HG02884 (cell line): Measurements from ENCODE around the gene SH3BP4.

Experiments used
- ATAC-seq: cut with Tn5 transposase; IDR thresholded peaks from one replicate; pipeline ENCODE4 v1.9.1; 2021; ENCODE audit warnings: mild to moderate bottlenecking, moderate library complexity; ENCODE audit not compliant: unreplicated experiment

The SH3BP4 gene

DNA sequence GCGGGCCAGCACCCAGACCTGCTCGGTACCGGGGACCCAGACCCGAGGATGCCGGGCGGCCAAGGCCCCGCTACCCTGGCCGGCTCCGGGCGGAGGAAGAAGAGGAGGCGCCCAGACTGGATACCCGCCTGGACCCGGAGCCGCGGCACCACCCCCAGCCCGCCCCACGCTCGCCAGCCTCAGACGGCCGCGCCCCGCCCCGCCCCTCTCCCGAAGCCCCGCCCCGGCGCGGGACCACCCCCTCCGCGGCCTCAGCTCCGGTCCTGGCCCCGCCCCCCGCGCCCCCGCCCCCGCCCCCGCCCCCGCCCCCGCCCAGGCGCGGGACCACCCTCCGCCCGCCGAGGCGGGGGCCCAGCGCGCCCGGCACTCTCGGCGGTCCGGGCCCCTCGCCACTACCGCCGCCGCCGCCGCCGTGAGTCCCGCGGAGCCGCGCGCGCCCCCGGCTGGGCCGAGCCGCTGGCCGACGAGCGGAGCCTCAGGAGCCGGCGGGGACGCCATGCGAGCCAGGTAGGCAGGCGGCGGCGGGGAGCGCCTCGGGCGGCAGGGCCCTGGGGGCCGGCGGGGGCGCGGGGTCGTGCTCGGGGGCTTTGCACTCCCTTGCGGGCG is at the start of gene SH3BP4:
Gene SH3BP4, plus strand, starts transcription at position 354 of the 606 bp plus-strand sequence. CDS start 82,986 bp downstream, outside the sequence.
- no peak for ATAC-seq

DNA sequence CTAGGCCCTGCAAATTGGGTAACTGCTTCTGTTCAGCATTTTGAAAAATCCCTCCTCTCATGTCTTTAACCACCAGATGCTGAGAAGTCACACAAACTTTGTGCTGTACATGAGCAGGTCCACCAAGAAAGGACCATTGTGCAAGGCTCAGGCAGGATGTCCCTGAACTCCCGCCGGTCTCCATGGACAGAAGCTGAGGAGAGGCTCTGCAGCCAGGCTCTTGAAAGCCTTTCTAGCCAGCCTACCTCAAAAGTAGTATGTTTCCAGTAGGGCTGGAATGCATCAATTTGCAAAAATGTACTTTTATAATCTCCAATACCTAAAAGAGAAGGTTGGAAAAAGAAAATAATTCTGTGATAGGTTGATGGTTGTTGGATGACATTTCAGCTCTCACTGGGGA is 47.0 kb upstream of the SH3BP4 start:
- ATAC-seq = no peak

DNA sequence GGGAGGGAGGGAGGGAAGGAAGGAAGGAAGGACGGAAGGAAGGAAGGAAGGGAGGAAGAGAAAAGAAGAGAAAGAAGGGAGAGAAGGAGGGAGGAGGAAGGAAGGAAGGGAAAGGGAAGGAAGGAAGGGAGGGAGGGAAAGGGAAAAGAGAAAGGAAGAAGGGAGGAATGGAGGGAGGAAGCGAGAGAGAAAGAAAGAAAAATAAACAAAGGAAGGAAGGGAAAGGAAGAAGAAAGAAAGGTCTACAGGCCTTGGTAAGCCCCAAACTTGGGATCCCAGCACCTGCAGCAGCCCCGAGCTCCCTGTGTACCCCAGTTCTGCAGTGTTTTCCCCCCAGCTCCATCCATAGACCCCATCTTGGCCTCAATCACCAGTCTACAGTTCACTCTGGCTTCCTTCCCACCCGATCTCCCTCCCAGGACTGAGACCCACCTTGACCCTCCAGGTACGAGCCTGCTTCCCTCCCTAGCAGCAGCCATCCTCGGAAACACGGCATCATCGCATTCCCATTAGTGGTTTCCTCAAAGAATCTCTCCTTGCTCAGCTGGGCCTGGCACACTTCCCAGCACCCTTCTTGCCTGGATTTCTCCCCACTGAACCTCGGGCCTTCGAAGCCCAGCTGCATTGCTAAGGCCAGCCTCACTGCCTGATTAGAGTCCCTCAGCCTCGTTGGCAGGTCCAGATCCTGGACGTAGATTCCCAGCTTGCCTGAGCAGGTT is 46.1 kb upstream of the SH3BP4 start:
- ATAC-seq = no peak

DNA sequence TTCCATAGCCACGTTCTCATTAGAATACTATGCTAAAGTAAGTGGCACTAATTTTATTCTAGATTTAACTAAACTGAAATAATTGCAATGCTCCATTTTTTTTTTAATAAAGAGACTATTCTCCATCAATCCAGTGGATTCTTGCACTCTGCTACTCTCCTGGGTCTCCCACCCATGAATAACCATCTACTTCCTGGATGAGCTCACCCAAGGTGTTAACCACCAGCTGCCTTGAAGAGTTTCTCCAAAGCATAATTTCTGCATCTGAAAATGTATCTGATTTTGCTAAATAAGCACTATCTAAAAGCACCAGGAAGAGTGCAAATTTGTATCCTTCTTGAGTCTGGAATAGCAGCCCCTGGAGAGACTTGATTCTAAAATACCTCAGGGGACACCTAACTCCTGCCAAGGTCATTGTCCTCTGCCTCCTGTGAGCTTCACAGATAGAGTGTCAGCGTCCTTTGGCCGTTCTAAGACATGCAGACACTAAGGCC is 41.6 kb upstream of the SH3BP4 start:
- ATAC-seq = no peak

DNA sequence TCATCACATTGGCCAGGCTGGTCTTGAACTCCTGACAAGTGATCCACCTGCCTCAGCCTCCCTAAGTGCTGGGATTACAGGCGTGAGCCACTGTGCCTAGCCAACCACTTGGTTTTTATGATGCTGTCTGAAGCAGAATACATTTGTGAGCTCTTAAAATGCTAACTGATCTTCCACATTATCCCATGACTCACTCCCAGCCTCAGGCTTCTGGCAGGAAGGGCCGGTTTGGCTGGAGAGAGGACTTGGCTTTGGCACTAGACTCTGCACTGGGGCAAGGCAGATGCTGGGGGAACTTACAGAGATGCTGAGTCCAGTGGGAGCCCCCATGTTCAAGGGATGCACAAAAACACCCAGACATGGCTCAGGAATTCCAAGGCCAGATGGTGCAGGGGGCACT is 40.5 kb upstream of the SH3BP4 start:
- no peak for ATAC-seq

DNA sequence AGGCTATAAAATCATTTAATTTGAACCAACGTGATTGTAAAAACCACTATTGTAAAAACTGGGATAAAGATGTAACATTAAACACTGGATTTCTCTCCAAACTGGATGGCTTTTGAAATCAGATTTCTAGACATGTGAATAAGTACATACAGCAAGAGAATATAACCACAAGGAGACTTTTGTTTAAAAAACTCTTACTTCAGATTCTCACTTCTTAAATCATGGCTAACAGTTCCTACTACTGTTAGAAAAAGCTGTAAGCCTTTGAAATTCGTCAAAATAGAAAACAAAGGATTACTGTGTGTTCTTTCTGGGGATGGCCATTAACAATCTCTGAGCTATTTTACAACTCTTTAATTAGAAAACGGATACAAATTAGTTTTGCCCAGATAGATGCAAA is 39.4 kb upstream of the SH3BP4 start:
- no peak for ATAC-seq

DNA sequence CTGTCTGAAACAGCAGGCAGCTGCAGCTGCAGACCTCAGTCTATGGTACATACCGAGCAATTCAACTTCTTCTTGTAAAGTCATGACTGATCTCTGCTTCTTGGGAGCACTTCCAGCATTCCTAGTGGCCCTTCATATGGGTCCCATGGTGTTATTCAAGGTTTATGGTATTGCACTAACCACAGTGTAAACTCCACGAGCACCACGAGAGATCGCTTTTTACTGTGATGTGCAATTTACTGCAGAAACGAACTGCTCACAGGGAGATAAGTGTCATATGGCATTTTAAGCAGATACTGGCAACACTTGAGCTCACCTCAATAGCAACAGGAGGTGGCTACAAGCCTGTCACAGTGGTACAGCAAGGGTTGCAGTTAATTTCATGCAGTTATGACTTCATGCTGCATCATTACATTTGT is 38.6 kb upstream of the SH3BP4 start:
- no peak for ATAC-seq

DNA sequence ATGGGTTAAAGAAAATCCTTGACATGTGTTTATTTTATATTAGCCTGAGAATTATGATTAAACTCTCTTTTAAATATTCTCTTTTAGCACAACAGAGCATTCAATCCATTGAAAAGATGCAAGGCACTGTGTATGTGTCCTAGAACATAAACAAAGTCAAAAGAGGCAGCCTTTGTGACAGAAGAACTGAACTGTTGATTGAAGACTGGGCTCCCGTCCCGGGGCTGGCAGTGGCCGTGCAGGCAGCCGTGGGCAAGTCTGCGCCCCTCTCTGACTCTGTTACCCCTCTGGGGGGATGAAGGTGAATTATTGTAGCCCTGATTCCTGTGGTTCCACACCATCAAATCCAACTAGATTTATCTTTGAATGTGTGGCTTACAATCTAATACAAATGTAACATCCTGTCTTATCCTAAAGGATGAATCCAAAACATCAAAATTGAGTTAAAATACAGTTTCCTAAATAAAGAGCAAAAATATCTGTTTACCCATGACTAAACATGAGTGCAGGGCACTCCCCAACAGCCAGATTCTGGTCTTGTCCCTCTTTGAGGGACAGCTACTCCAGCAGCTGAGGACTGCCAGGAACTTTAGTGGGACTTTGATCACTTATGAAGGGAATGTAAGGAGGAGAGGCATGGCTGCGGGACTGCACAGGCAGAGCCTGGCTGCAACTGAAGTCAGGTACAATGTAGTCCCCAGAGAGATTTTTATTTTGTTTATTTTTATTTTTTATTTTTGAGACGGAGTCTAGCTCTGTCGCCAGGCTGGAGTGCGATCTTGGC is 37.3 kb upstream of the SH3BP4 start:
- ATAC-seq = no peak

- ATAC-seq = no peak
Observed at GRCh38 chr2:234916674-234917073, 35.1 kb upstream of the SH3BP4 start.

GRCh38 chr2:234917211-234917975 is 34.4 kb upstream of the SH3BP4 start:
- no peak for ATAC-seq

DNA sequence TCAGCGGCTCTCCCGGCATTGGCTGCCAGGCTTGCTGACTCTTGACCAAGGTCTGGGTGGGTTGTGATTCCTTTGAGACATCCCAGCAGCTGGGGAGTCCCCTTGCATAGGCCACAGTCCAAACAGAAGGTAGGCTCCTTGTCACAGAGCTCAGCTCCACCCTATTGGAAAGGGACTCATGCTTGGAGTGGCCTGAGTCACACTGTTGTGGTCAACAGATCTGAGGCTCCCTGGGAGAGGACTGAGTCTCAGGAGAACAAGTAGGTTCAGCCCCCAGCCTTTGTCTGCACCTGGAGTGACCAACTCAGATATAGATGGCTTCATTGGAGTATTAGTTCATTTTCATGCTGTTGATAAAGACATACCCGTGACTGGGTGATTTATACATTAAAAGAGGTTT is 32.1 kb upstream of the SH3BP4 start:
- ATAC-seq = no peak

DNA sequence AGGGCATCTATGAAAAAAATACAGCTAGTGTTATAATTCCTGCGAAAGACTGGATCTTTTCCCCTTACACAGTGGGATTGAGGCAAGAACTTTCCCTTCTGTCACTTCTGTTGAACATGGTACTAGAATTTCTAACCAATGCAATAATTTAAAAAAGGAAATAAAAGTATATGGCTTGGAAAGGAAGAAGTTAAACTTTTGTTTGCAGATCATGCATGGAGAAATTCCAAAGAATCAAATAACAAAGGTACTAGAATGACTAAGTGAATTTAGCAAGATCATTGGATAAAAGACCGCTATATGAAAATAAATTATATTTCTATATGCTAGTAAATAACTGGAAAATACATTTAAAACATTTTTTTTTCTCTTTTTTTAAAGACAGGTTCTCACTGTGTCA is 31.0 kb upstream of the SH3BP4 start:
- no peak for ATAC-seq

GRCh38 chr2:234929002-234929401 is 22.8 kb upstream of the SH3BP4 start:
- ATAC-seq = no peak

DNA sequence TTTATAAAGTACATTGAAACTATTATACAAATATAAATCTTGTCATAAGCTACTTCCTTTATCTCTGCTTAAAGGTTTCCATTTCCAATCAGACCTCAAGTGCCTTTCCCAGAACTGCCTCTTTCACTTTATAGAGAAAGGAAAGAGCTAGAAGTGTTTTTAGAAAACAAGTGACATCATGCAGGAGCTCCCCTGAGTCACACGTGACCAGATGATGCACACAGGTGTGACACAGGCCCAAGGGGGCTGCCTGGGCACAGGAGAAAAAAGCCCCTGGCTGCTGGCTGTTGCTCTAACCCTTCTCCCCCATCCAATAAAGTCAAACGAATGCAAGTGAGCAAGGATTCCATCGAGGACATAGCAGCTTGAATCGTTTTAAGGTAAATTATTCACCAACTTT is 21.4 kb upstream of the SH3BP4 start:
- no peak for ATAC-seq

DNA sequence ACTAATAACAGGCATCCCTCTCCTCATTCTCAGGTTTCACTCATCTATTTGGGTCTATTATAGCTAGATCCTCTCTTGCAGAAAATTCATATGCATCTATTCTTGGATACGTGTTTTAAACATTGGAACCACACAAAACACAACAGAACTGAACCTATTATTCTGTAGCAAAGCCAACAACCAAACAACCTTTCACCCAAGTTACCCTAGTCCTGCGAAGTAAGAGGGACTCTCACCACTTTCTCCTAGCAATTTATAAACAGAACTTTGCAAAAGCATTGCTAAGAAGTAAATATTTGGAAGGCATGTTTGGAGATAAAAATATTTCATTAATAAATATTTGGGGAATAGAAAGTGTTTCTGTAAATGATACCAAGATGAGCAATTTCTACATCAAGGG is 20.4 kb upstream of the SH3BP4 start:
- ATAC-seq = no peak

GRCh38 chr2:234932591-234933168 is 19.1 kb upstream of the SH3BP4 start:
- ATAC-seq = no peak

- no peak for ATAC-seq
Observed at GRCh38 chr2:234935311-234935710, 16.5 kb upstream of the SH3BP4 start.

GRCh38 chr2:234939576-234939975 is 12.2 kb upstream of the SH3BP4 start:
- no peak for ATAC-seq

DNA sequence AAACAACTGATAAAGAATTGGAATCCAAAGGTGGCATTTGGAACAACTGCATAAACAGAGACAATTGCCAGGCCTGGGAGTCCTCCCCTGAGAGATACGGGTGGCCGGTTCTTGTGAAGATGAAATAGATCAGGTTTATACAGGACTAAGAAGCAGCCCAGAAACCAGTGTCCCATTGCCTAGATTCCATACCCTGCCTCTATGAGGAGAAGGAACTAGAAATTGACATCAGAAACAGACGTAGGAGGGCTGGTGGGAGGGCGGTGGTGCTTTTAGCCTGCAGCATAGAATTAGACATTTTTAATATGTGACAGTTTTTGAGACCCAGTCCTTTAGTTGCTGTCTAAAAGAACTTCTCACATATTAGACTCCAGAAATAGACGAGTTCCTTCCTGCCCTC is 11.8 kb upstream of the SH3BP4 start:
- no peak for ATAC-seq

DNA sequence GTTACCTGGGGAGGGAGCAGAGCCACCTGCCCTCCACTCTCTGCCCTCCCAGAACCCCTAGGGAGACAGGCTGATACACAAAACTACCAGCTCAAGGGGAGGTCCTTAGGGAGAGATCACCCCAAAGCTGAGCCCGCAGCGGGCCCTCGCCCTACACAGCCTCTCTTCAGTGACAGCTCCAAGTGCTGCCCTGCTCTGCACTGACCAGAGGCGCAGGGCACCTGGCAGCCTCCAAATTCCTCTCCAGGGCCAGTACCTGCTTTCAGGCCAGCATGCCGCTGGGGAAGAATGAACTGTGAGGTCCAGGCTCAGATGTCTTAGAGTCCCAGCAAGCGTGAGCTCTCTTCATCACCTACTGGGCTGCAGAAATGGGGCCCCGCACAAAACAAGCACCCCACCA is 11.3 kb upstream of the SH3BP4 start:
- no peak for ATAC-seq
